Kidney epithelial cell (primary cell): ENCODE measurements around the gene FAHD1. TPM values are rescaled to one million over a fixed set of nuclear protein-coding genes. Genes with fewer than 3 reads are reported as not detected.

ENCODE experiments used
- DNase-seq: peaks from one replicate; pipeline ENCODE4 v3.0.0-alpha.2; 2010; ENCODE audit warnings: low read depth
- H3K27me3 ChIP-seq: 2 replicates; pipeline ENCODE4 v1.6.0; 2011; ENCODE audit warnings: low read length; ENCODE audit not compliant: control insufficient read depth, insufficient read depth
- H3K36me3 ChIP-seq: 2 replicates; pipeline ENCODE4 v1.5.1; 2011; ENCODE audit warnings: low read length; ENCODE audit not compliant: control insufficient read depth, insufficient read depth
- H3K4me3 ChIP-seq: 2 replicates; pipeline ENCODE4 v1.5.1; 2011; ENCODE audit warnings: low read depth, mild to moderate bottlenecking, control low read depth, low read length
- total RNA-seq: library from RNA; depleted of rRNA; stranded (reverse); fragments of >200 nt; gene quantifications from 2 replicates; pipeline ENCODE4 v1.2.3, GENCODE V29; 2015
- TF ChIP-seq, protein P1 (sequence below): IDR thresholded peaks from 2 replicates; pipeline ENCODE4 v1.5.1; 2011; ENCODE audit warnings: mild to moderate bottlenecking, moderate library complexity, low read length, control low read depth, inconsistent platforms; ENCODE audit not compliant: insufficient read depth, poor library complexity, severe bottlenecking

FAHD1 gene
- total RNA-seq, 1 donor from 2014 or later = 59.7 TPM

DNA sequence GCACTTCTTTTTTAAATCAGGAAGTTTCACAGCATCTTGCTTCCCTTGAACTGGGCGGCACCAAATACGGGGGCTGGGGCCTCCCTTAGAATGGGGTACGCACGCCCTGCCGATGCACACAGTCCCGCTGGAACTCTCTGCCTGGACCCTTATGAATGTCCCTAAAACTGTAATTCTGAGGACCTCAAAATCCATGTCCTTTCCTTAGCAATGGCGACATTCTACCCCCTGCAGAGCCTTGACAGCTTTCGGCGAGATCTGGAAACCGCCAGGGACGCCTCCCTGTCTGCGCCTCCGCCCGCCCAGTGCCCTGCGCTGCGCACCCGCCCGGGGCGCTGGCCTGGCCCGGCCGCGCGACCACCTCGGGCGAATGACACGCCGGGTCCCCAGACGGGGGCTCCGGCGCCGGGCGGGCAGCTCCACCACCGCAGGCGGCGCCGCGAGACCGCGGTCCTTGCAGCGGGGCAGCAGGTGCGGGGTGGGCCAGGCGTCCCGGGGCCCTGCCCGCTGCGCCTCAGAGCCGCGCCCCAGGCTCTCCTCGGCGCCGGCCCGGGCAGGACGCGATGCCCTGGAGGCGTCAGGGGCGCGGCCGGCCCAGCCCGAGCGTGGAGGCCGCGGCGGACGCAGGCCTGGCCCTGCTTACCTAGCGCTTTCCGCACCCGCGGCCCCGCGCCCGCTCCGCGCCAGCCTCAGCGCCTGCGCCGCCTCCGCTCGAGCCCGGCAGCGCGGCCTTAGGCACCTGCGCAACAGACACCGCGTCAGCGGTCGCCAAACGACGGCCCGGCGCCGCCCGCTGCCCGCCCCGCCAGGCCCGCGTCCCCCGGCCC, 929 bp upstream of the FAHD1 start:
- TF ChIP-seq, protein P1, sequence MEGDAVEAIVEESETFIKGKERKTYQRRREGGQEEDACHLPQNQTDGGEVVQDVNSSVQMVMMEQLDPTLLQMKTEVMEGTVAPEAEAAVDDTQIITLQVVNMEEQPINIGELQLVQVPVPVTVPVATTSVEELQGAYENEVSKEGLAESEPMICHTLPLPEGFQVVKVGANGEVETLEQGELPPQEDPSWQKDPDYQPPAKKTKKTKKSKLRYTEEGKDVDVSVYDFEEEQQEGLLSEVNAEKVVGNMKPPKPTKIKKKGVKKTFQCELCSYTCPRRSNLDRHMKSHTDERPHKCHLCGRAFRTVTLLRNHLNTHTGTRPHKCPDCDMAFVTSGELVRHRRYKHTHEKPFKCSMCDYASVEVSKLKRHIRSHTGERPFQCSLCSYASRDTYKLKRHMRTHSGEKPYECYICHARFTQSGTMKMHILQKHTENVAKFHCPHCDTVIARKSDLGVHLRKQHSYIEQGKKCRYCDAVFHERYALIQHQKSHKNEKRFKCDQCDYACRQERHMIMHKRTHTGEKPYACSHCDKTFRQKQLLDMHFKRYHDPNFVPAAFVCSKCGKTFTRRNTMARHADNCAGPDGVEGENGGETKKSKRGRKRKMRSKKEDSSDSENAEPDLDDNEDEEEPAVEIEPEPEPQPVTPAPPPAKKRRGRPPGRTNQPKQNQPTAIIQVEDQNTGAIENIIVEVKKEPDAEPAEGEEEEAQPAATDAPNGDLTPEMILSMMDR = no peak
- H3K36me3 ChIP-seq = no peaks in the 10 kb centered on the region
- H3K27me3 ChIP-seq = no peaks in the 10 kb centered on the region
- DNase-seq = no peak
- H3K4me3 ChIP-seq = peak overlapping the region; percentile 94

DNA sequence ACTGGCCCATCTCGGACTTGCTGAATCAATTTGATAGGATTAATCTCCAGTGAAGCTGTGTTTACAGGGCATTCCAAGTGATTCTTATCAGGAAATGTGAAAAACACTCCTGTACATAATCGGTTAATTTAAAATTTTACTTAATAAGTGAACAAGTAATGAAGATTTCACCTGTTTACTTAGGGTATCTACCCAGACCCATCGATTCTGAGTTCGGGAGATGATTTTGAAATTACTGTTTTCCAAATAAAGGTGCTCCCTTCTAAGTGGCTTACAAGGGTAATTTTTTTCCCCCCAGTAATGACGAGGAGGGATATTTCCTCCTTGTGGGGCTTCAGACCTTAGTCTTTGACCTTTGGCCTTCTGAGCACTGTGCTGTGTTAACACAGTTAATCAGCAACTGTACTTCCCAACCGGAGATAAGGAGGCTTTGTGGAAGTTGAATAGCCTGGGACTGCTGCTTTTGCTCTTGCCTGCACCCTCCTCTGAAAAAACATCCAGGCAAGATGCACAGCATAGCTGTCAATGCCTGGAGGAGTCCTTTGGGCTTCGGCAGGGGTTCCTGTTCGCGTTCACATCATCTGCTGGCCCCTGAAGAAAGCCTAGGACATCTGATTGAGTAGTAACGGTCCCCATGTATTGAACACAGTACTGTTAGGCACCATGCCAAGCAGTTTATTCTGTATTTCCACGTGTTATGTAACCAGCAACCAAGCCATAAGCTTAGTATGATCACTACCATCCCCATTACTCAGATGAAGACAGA, 1.8 kb downstream of the FAHD1 start:
- DNase-seq = no peak
- TF ChIP-seq, protein P1 = no peak
- no peaks in the 10 kb centered on the region for H3K36me3 ChIP-seq
- H3K27me3 ChIP-seq = no peaks in the 10 kb centered on the region
- peak overlapping the region; percentile 94 for H3K4me3 ChIP-seq

DNA sequence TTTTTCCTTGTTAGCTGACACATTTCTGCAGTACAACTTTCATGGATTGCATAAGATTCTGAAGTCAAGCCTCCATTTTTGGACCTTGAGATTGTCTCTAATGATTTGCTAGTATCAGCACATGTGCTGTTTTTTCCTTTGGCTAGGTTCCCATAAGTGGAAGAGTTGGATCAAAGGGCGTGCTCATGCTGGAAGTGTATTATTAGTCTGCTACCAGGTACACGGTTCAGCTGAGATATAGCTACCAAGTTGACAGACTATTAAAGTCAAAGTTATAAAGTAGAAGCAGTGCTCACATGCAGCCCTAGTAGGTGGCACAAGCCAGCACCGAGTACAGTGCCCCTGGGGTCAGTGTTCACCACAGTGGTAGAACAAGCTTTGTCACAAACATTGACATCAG, 3.2 kb downstream of the FAHD1 start:
- Histone ChIP-seq H3K27me3 (no peaks in the 10 kb centered on the region), H3K4me3 (no peak overlapping the region)
- DNase-seq = no peak

DNA sequence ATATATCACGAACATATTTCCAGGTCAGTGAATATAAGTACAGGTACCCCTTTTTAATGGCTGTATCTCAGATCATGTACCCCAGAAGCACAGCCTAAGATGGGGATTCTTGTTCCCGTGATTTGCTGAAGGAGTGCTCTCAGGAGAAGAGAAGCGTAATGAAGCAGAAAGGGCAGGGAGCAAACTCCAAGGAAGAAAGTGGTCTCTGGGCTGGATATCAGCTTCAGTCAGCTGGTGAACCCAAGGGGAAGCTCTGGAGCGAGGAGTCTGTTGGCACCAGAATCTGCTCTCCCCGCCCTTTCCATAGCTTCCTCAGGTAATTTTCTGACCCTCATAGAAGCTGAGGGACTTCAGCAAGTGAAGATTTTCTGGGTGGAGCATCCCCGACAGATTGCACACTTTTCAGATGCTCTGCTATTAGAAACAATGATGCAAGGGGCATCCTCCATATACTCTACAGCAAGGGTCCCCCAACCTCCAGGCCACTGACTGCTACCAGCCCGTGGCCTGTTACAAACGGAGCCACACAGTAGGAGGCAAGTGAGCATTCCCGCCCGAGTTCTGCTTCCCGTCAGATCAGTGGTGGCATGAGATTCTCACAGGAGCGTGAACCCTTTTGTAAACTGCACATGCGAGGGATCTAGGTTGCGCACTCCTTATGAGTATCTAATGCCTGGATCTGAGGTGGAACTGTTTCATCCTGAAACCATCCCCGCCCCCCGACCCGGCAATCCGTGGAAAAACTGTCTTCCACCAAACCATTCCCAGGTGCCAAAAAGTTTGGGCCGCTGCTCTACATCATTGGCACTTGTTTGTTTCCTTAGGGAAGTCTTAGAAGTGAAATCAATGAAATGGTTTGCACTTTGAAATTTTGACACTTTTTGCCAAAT, 4.4 kb downstream of the FAHD1 start:
- no peak for DNase-seq
- H3K36me3 ChIP-seq = no peaks in the 10 kb centered on the region
- no peaks in the 10 kb centered on the region for H3K27me3 ChIP-seq
- no peak overlapping the region for H3K4me3 ChIP-seq
- TF ChIP-seq, protein P1 = no peak

More for the DNA sequence above, 3.2 kb downstream of the FAHD1 start:
- TF ChIP-seq, protein P1 = no peak
- H3K36me3 ChIP-seq = no peaks in the 10 kb centered on the region

DNA sequence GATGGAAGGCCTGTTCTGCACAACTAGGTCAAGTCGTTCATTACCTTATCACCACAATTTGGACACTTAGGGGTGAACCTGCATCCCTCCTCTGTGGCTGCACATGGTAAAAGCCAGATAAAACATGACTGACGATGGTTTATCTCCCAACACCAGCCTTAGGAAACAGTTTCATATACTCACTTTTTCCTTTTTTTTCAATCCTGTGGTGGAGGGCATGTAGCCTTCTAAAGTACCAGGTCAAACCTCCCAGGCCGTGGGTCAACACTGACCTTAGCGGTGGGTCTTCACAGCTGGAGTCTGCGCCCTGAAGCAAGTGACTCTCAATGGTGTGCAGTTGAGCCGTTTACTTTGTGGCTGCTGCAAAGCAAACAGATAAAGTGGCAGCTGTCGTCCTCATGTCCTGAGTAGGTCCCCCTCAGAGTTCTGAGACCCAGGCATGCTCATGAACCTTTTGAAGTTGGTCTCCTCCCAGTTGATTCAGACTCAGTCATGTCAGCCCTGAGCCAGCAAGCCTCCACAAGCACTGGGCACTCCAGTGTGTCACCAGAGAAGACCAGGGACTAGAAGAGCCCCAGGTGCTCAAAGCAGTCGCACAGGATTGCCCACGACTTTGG, 5.9 kb downstream of the FAHD1 start:
- no peaks in the 10 kb centered on the region for H3K27me3 ChIP-seq
- TF ChIP-seq, protein P1 = no peak
- no peaks in the 10 kb centered on the region for H3K36me3 ChIP-seq
- no peak for DNase-seq
- no peak overlapping the region for H3K4me3 ChIP-seq
